RWPE1 (cell line): ENCODE data around the gene TKT.
"Not testable (repeated sequence)": the region's sequence is repeated elsewhere in the genome, so short reads cannot be mapped to it uniquely, and the experiment has no call there.

Source experiments
- CTCF ChIA-PET: fragments of 350-600 bp; sonication (Branson Sonifier 250); formaldehyde crosslinking; extraction: SDS; loops from one replicate; lab custom pipeline; 2021; lab: Yijun Ruan, JAX
- POLR2A ChIA-PET: fragments of 400-600 bp; formaldehyde crosslinking; extraction: SDS; loops from one replicate; lab custom pipeline; 2020; ENCODE audit warnings: antibody characterized with exemption; ENCODE audit not compliant: low non-redundant PET; lab: Yijun Ruan, JAX
- DNase-seq: peaks from one replicate; pipeline ENCODE4 v3.0.0; 2012; ENCODE audit warnings: low spot score
- H3K27ac ChIP-seq: fragments of 450-650 bp; 2 replicates; pipeline ENCODE4 v1.5.1; 2017
- CTCF ChIP-seq: fragments of 450-650 bp; conservative IDR thresholded peaks from 2 replicates; pipeline ENCODE4 v1.5.1; 2017; ENCODE audit warnings: low read depth, mild to moderate bottlenecking

The TKT gene

GRCh38 chr3:53256704-53257055 lies 858 bp upstream of the TKT start:
- peak overlapping the region; percentile 92 for H3K27ac ChIP-seq
- no peak for DNase-seq
- POLR2A ChIA-PET: no interaction called here
- no peak for TF ChIP-seq CTCF
- CTCF ChIA-PET: no interaction called here

DNA sequence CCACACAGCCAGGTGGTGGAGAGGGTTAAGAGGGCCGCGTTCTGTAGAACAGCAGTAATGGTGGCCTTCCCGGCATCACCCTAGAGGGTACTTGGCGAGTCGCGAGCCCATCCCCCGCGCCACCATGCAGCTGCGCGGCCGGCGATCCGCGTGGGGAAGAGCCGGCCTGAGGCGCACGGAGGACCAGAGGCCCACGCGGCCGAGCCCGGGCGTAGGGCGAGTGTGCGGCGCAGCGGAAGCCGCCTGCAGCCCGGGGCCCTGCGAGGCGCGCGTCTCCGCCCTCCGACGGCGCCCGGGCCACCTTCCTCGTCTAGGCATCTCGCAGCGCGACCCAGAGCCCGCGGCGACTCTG lies 423 bp downstream of the TKT start:
- no peak for DNase-seq

DNA sequence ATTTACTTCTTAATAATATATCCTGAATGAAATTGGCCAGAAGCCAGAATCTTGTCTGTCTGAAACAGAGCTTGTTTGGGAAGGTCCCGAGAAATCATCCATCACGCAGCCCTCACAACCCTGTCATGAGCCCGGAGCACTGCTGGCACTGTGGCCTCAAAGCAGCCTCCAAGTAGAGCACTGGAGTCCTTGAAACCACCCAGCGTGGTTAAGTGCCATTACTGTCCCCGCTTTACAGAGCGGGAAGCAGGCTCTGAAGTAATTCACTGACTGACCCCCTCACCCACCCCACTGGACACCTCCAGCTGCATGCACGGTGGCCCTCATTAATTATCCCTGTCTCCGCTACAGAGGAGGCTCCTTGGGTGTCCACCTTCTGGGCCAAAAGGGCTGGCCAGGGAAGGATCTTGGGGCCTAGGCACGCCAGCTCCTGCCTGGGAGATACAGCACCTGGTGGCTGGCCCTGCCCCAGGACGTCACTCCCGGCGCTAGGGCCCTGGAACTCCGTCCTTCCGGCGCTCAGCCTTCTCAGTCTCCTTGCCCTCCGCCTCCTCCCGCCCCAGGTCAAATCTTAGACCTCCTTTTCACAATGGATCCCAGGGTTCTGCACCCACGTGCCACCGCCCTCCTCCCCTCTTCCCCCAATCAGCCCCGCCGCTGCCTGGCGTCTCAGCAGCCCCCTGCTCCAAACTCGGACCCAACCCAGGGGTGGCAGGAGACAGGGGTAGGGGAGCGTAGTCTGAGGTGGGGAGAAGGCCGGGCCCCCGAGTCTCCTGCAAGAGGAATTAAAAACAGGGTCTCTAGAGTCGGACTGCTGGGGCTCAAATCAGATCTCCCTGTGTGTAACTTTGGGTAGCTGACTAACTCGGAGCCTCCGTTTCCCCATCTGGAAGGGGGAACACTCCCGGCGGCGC lies 1.1 kb downstream of the TKT start:
- ChIA-PET POLR2A (no interaction called here), CTCF (no interaction called here)
- DNase-seq: peak; percentile 69
- no peak for TF ChIP-seq CTCF
- H3K27ac ChIP-seq: peak overlapping the region; percentile 92

More for the DNA sequence above, 423 bp downstream of the TKT start:
- TF ChIP-seq CTCF: no peak
- POLR2A ChIA-PET: no interaction called here
- CTCF ChIA-PET: no interaction called here
- H3K27ac ChIP-seq: peak overlapping the region; percentile 92

DNA sequence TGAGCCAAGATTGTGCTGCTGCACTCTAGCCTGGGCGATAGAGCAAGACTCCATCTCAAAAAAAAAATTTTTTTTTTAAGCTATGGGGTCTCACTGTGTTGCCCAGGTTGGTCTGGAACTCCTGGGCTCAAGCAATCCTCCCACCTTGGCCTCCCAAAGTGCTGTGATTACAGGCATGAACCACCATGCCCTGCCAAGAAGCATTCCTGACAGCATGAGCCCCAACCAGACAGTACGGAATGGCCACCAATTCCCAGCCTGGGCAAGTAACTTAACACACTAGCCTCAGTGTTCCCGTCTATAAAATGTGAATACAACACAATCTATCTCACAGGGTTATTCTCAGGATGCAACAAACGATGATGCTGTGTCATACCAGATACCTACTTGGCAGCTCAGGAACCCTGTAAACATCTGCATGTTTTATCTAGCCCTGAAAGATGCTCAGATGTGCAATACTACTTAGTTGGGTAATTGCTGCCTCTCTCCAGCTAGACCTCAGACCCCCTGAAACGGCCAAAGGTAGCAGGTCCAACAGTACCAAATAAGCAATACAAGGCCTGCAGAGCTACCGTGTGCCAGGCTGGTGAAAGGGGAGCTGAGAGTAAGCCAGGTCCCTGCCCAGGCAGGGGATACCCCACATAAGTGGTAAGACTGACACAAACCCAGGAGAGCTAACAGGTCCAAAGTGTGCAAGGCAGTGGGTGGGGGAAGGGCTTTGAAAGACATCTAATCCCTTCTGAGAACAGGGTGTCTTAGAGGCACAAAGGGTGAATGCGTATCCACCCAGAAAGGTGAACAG lies 1.9 kb downstream of the TKT start:
- ChIA-PET CTCF (no interaction called here), POLR2A (no interaction called here)
- no peak for TF ChIP-seq CTCF
- H3K27ac ChIP-seq: peak overlapping the region; percentile 92
- DNase-seq: no peak

- DNase-seq, CTCF ChIA-PET, POLR2A ChIA-PET: not testable (repeated sequence)
- peak overlapping the region; percentile 92 for H3K27ac ChIP-seq
Measured at GRCh38 chr3:53252947-53253322, 2.9 kb downstream of the TKT start.

DNA sequence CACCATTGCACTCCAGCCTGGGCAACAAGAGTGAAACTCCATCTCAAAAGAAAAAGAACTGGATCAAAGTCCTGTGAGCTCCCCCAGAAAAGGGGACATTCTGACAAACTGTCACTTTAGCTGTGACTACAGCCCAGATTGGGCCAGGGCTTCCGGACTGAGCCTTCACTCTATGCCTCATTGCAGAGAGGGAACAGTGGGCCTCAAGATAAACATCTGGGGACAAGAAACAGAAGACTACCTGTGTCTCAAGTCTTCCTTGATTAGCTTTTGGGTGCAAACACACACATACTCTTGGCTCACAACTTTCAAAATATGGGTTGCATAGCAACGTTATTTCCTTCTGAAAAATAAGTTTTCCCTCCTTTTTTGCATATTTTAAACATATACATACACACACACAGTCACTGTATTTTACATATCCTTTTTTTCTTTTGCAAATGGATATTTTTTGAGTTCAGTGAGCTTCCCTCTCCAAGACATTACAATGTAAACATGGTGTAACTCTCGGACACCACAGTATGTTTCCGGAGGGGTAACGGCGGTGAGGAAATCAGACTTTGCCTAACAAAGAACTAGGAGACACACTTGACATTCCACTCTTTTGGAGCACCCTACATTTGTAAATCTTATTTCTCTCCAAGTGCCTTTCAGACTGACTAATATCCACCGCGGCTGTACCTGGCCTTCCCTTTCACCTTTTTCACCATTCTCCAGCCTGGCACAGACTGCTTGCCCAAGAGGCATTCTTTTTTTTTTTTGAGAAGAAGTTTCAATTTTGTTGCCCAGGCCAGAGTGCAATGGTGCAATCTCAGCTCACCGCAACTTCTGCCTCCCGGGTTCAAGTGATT lies 3.5 kb downstream of the TKT start:
- H3K27ac ChIP-seq: peak overlapping the region; percentile 92
- POLR2A ChIA-PET: no interaction called here
- DNase-seq: no peak
- TF ChIP-seq CTCF: no peak
- CTCF ChIA-PET: no interaction called here
